GM21786 (cell line): ENCODE data around the gene DELE1.
"Not testable (repeated sequence)": the region's sequence is repeated elsewhere in the genome, so short reads cannot be mapped to it uniquely, and the experiment has no call there.

Experiments used
- ATAC-seq: cut with Tn5 transposase; IDR thresholded peaks from one replicate; pipeline ENCODE4 v1.9.1; 2021; ENCODE audit not compliant: unreplicated experiment

The DELE1 gene

GRCh38 chr5:141920771-141921170 is 2.9 kb upstream of the DELE1 start:
- no peak for ATAC-seq

GRCh38 chr5:141922827-141923447 is 734 bp upstream of the DELE1 start:
- not testable (repeated sequence) for ATAC-seq

- ATAC-seq = no peak
These were observed 2.8 kb downstream of the DELE1 start for GRCh38 chr5:141926434-141926833.

- no peak for ATAC-seq
These were observed 4.4 kb downstream of the DELE1 start for GRCh38 chr5:141928051-141928450.

GRCh38 chr5:141929398-141930058 is 5.9 kb downstream of the DELE1 start:
- no peak for ATAC-seq

- no peak for ATAC-seq
These were observed 8.0 kb downstream of the DELE1 start for GRCh38 chr5:141931694-141932093.

GRCh38 chr5:141933151-141933550 is 9.5 kb downstream of the DELE1 start:
- no peak for ATAC-seq

GRCh38 chr5:141934099-141934844 is 10.6 kb downstream of the DELE1 start:
- ATAC-seq = no peak

GRCh38 chr5:141935538-141935937 is 11.9 kb downstream of the DELE1 start:
- ATAC-seq = no peak

GRCh38 chr5:141940695-141941271 is 17.1 kb downstream of the DELE1 start:
- ATAC-seq = no peak

- ATAC-seq = no peak
These were observed 17.6 kb downstream of the DELE1 start for GRCh38 chr5:141941307-141941706.

GRCh38 chr5:141941779-141942178 is 18.1 kb downstream of the DELE1 start:
- ATAC-seq = no peak

- ATAC-seq = no peak
These were observed 18.6 kb downstream of the DELE1 start for GRCh38 chr5:141942185-141942857.

- ATAC-seq = no peak
These were observed 20.4 kb downstream of the DELE1 start for GRCh38 chr5:141944076-141944475.

- no peak for ATAC-seq
These were observed 21.9 kb downstream of the DELE1 start for GRCh38 chr5:141945511-141946051.

- no peak for ATAC-seq
These were observed 23.6 kb downstream of the DELE1 start for GRCh38 chr5:141947316-141947715.

- no peak for ATAC-seq
These were observed 25.1 kb downstream of the DELE1 start for GRCh38 chr5:141948812-141949211.

GRCh38 chr5:141949511-141949910 is 25.8 kb downstream of the DELE1 start:
- no peak for ATAC-seq

GRCh38 chr5:141950207-141951005 is 26.7 kb downstream of the DELE1 start:
- no peak for ATAC-seq

- ATAC-seq = no peak
These were observed 27.7 kb downstream of the DELE1 start for GRCh38 chr5:141951332-141951781.
